Neural crest cell (in vitro differentiated cells): Measurements from ENCODE around the gene FAH. TPM values are rescaled to one million over a fixed set of nuclear protein-coding genes. Genes with fewer than 3 reads are reported as not detected.

Source experiments
- DNase-seq: peaks from one replicate; pipeline ENCODE4 v3.0.0; 2021; ENCODE audit warnings: low read depth, mixed read lengths, low spot score
- H3K27ac Mint-ChIP-seq: one replicate; pipeline ENCODE4 v1.8.0; 2021; ENCODE audit warnings: mild to moderate bottlenecking, mixed read lengths; ENCODE audit not compliant: unreplicated experiment
- H3K27me3 Mint-ChIP-seq: 2 replicates; pipeline ENCODE4 v1.8.0; 2021; ENCODE audit warnings: low read depth, mild to moderate bottlenecking, mixed read lengths
- H3K36me3 Mint-ChIP-seq: 2 replicates; pipeline ENCODE4 v1.8.0; 2021; ENCODE audit warnings: low read depth, mild to moderate bottlenecking, mixed read lengths
- H3K4me1 Mint-ChIP-seq: 2 replicates; pipeline ENCODE4 v1.8.0; 2021; ENCODE audit warnings: mixed read lengths
- H3K4me3 Mint-ChIP-seq: one replicate; pipeline ENCODE4 v1.8.0; 2021; ENCODE audit warnings: mild to moderate bottlenecking, mixed read lengths
- H3K9me3 Mint-ChIP-seq: 2 replicates; pipeline ENCODE4 v1.8.0; 2021; ENCODE audit warnings: mixed read lengths
- total RNA-seq: library from RNA; stranded (reverse); gene quantifications from 2 replicates; pipeline ENCODE4 v1.2.1, GENCODE V29; 2021
- TF ChIP-seq, protein P1 (sequence below): fragments of 200-600 bp; sonication (generic); conservative IDR thresholded peaks from 2 replicates; pipeline ENCODE4 v1.5.0; 2021; ENCODE audit warnings: antibody characterized with exemption, mild to moderate bottlenecking

The FAH gene
- total RNA-seq, 1 donor from 2014 or later: 21.1 TPM

DNA sequence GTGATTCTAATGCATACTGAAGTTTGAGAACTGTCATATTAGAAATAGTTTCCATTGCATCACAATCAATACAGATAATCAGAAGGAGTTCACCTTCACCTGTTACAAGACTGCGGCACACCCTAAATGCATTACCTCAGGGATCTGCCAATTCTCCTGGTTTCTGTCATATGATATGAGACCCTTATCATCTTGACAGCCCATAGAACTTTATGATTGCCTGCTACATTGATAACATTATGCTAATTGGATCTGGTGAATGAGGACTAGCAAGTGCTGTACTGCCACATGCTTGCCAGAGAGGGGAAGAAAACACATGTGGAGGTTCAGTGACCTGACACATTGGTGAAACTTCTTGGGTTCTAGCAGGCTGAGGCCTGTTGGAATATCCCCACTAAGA, 41.4 kb downstream of the FAH start:
- TF ChIP-seq, protein P1, sequence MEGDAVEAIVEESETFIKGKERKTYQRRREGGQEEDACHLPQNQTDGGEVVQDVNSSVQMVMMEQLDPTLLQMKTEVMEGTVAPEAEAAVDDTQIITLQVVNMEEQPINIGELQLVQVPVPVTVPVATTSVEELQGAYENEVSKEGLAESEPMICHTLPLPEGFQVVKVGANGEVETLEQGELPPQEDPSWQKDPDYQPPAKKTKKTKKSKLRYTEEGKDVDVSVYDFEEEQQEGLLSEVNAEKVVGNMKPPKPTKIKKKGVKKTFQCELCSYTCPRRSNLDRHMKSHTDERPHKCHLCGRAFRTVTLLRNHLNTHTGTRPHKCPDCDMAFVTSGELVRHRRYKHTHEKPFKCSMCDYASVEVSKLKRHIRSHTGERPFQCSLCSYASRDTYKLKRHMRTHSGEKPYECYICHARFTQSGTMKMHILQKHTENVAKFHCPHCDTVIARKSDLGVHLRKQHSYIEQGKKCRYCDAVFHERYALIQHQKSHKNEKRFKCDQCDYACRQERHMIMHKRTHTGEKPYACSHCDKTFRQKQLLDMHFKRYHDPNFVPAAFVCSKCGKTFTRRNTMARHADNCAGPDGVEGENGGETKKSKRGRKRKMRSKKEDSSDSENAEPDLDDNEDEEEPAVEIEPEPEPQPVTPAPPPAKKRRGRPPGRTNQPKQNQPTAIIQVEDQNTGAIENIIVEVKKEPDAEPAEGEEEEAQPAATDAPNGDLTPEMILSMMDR: no peak
- H3K9me3 Mint-ChIP-seq: peaks cover 6% of the 10 kb centered on the region
- no peaks in the 10 kb centered on the region for H3K27me3 Mint-ChIP-seq
- H3K4me1 Mint-ChIP-seq: peaks cover 10% of the 10 kb centered on the region
- no peak overlapping the region for H3K27ac Mint-ChIP-seq
- H3K36me3 Mint-ChIP-seq: peaks cover 2% of the 10 kb centered on the region
- no peak overlapping the region for H3K4me3 Mint-ChIP-seq
- no peak for DNase-seq

DNA sequence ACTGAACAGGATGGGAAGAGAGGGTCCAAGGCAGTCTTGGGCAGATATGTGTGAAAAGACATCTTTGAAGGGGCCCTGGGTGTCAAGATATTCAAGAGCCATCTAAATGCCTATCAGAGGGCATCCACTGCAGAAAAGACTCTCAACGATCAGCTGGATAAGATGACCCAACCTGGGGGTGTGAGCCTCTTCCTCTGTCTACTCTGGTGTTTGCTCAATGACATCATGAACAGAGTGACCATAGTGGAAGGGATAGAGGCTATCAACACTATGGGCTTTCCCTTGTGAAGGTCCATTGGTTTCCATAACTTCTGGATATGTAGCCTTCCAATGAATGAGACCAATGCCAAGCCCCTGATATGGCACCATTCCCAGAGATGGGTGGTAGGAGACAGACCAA, 42.1 kb downstream of the FAH start:
- DNase-seq: no peak
- H3K36me3 Mint-ChIP-seq: peaks cover 2% of the 10 kb centered on the region
- peaks cover 8% of the 10 kb centered on the region for H3K4me1 Mint-ChIP-seq
- H3K27me3 Mint-ChIP-seq: no peaks in the 10 kb centered on the region
- H3K27ac Mint-ChIP-seq: no peak overlapping the region
- no peak overlapping the region for H3K4me3 Mint-ChIP-seq
- H3K9me3 Mint-ChIP-seq: peaks cover 6% of the 10 kb centered on the region
- TF ChIP-seq, protein P1: no peak

DNA sequence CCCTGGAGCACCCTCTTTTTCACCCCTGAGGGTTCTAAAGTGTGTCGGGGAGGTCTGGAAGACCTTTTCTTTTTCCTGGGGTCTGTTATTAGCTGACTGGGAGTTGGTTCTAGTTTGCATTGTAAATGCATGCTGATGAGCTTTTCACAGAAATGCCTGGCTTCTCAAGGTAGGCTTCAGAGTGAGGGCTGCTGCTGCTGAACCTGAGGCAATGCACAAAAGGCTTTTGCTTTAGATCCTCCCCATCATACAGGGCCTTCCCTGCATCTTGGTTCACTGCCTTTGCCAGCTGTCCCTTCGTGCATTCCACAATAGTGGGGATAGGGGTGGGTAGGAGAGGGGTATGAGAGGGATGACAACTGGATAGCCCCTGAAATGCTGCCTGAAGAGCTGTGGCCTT, 46.6 kb downstream of the FAH start:
- peaks cover 3% of the 10 kb centered on the region for H3K4me1 Mint-ChIP-seq
- H3K9me3 Mint-ChIP-seq: peaks cover 4% of the 10 kb centered on the region
- H3K36me3 Mint-ChIP-seq: peaks cover 2% of the 10 kb centered on the region
- no peak for DNase-seq
- TF ChIP-seq, protein P1: no peak
- no peak overlapping the region for H3K4me3 Mint-ChIP-seq
- no peaks in the 10 kb centered on the region for H3K27me3 Mint-ChIP-seq
- H3K27ac Mint-ChIP-seq: no peak overlapping the region

DNA sequence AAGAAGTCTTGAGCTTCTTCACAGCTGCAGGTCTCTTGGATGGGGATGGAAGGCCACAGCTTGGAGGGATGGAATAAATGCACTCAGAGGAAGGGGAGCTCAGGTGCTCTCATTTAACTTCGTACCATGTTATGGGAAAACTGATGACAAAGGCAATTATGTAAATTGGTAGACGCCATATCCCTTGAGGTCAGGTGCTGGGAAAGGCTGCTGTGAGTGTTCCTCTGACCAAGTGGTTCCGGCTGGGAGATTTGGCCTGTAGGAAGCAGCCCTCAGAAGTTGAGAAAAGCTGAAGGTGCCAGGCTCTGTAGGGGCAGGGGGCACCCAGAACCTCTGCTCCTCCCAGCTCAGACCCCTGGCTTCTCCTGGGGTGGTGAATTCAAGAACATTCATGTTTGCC, 47.1 kb downstream of the FAH start:
- H3K27me3 Mint-ChIP-seq: no peaks in the 10 kb centered on the region
- peaks cover 3% of the 10 kb centered on the region for H3K4me1 Mint-ChIP-seq
- H3K9me3 Mint-ChIP-seq: no peaks in the 10 kb centered on the region
- no peak for DNase-seq
- TF ChIP-seq, protein P1: no peak
- no peak overlapping the region for H3K27ac Mint-ChIP-seq
- H3K36me3 Mint-ChIP-seq: peaks cover 2% of the 10 kb centered on the region
- no peak overlapping the region for H3K4me3 Mint-ChIP-seq

DNA sequence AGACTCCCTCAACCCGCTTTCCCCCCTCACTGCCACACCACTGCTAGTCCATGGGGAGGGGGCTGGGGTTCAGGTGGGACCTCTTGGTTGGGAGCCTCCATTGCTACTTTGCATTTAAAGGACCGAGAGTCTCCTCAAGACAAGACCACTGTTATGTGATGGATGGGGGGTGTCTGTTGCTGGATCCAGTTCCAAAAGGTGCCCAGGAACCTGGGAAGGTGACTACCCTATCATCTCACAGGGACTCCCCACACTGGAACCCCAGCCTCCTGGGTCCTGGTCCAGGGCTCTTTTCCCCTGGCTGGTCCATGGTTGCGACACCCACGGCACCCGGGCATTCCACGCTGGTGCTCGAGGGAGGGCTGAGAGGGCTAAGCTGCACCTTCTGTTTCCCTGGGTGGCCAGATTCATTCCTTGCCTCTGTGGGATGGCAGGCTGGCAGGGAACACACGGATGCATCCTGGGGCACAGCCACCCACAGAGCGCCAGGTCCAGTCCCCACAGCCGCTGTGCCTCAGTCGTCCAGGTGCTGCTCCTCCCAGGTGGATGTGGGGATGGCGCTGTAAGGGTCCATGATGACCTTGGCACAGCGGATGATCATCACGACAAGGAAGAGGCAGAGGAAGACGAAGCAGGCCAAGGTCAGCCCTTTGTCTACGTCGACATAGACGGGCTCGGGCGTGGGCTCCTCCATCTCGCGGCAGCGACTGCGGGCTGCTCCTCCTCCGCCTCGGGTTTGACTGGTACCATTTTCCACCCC, 48.6 kb downstream of the FAH start:
- Mint-ChIP-seq H3K9me3 (no peaks in the 10 kb centered on the region), H3K4me3 (no peak overlapping the region), H3K36me3 (peaks cover 2% of the 10 kb centered on the region), H3K27ac (no peak overlapping the region), H3K27me3 (no peaks in the 10 kb centered on the region), H3K4me1 (peaks cover 3% of the 10 kb centered on the region)
- TF ChIP-seq, protein P1: no peak
- DNase-seq: no peak
